GM12872 (cell line): ENCODE data around the gene TMEM240.

Source experiments
- TF ChIP-seq, protein P1 (sequence below): IDR thresholded peaks from 3 replicates; pipeline ENCODE4 v1.5.1; 2011; ENCODE audit warnings: low read depth, mild to moderate bottlenecking, low read length, moderate library complexity; ENCODE audit not compliant: insufficient read depth

TMEM240 gene

DNA sequence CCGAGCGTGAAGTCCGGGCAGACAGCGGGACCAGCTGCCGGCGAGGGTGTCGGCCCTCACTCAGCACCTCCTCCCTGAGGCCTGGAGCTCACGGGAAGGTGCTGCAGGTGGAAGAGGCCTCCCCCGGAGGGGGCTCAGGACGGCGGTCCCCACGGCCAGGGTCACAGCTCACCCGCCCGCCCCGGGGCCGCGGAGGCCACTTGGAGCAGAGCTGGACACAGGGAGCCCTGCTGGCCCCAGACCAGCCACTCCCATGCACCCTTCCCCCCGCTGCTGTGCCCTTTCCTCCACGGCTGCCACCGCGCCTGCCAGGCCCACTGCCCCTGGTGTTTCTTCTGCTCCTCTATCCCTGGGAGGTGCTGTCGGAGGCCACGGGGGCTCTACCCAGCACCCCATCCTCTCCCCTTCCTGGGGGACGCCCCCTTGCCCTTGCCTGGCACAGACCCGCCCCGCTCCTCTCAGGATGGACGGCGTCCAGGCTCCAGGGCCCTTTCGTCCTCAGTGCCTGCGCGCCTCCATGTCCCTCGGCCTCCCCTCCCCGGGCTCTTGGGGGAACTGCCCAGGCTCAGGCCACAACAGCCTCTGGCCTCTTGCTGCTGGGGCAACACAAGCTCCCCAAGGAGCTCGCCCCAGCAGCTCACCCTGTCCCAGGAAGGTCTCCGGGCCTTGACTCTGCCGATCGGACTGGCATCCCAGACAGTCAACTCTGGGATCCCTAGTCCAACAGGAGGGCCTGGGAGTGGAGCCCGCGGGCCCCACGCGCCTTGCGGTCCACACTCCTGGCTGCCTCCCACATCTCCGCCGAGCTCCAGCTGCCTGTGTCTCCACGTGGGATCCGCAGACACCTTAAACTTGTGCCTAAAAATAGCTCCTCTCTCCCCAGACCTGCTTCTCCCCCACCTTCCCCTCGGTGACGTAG is 4.1 kb downstream of the TMEM240 start:
- TF ChIP-seq, protein P1, sequence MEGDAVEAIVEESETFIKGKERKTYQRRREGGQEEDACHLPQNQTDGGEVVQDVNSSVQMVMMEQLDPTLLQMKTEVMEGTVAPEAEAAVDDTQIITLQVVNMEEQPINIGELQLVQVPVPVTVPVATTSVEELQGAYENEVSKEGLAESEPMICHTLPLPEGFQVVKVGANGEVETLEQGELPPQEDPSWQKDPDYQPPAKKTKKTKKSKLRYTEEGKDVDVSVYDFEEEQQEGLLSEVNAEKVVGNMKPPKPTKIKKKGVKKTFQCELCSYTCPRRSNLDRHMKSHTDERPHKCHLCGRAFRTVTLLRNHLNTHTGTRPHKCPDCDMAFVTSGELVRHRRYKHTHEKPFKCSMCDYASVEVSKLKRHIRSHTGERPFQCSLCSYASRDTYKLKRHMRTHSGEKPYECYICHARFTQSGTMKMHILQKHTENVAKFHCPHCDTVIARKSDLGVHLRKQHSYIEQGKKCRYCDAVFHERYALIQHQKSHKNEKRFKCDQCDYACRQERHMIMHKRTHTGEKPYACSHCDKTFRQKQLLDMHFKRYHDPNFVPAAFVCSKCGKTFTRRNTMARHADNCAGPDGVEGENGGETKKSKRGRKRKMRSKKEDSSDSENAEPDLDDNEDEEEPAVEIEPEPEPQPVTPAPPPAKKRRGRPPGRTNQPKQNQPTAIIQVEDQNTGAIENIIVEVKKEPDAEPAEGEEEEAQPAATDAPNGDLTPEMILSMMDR: no peak

DNA sequence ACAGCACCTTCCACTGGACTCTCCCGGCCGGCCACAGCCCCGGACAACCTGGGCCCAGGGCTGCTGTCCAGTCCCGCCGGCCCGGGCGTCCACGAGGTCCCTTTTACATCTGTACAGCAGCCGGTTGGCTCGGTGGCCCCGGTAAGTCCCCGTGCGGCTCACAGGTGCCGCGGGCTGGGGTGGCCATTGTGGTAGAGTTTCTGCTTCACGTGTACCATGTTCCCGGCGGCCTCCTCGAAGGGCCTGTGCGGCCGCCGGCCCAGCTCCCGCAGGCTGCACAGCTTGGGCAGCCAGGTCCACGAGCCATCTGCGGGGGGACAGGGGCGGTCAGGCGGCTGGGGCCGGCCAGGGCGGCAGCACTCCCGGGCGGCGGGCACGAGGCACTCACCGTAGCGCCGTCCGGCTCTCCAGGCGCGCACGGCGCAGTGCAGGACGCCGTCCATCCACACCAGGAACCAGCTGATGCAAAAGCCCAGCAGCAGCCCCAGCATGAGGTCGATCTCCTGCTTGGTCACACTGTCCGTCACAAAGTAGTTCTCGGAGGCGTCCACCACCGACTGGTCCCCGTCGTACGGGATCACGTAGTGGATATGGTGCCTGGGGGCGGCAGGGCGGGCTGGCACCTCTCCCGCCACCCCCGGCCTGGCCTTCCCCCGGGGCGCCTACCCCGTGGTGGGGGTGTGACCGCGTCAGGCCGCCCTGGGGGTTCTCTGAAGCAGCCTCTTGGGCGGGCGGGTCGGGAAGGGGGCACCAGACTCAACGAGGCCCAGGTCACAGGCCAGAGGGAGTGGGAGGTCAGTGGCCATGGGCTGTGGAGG is 5.0 kb downstream of the TMEM240 start:
- TF ChIP-seq, protein P1: no peak

DNA sequence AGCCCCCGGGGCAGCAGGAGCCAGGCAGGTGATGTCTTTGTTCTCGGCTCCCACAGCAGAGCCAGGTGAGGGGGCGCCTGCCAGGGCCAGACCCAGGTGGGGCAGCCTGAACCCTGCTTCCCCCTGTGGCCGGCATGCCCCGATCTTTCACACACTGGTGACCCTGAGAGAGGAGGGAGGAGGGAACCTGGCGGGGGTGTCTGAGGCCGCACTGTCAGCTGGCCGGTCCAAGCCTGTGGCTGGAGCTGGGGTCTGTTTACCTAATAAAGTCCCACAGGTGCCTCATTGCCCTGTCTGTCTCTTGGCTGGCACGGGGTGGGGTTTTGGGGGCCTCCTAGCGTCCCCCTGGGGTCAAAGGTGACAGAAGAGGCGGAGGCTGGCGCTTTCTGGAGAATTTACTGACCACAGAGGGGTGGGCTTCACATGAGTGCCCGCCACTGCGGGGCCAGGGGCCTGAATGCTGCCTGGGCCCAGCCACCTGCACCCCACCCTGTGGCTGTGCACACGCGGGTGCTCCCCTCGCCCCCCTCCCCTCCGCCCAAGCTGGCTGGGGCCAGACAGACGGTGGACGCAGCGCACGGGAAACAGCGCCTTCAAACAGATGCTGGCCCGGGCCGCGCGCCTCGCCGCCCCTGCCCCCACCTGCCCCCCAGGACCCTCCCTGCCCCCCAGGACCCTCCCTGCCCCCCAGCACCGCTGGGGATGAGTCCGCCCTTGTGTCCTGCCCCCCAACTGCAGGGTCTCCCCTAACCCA is 5.8 kb downstream of the TMEM240 start:
- TF ChIP-seq, protein P1: no peak

DNA sequence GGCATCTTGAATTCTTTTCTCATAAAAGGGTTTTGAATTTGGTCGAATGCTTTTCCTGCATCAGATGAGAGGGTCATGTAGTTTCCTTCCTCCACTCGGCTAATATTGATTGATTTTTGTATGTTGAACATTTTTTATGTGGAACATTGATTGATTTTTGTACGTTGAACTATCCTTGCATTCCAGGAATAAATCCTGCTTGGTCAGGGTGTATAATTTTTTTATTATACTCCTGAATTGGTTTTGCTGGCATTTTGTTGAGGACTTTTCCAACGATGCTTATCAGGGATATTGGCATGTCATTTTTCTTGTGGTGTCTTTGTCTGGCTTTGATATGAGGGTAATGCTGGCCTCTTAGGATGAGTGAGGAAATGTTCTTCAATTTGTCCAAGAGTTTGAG is 8.5 kb downstream of the TMEM240 start:
- TF ChIP-seq, protein P1: no peak

DNA sequence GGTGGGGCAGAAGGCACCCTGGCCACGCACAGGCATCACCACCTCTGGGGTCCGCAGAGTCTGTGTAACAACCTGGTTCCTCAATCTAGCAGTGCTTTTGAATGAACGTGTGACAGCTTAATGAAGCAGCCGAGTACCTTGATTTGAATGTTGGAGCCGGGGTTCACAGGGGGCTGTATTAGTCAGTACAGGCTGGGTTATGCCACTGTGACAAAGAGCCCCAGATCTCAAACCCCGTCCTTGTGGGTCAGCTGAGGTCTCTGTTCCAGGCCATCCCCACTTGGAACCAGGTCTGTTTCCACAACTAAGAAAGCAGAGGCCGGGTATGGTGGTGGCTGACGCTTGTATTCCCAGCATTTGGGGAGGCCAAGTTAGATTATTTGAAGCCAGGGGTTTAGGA is 10.5 kb downstream of the TMEM240 start:
- TF ChIP-seq, protein P1: no peak

DNA sequence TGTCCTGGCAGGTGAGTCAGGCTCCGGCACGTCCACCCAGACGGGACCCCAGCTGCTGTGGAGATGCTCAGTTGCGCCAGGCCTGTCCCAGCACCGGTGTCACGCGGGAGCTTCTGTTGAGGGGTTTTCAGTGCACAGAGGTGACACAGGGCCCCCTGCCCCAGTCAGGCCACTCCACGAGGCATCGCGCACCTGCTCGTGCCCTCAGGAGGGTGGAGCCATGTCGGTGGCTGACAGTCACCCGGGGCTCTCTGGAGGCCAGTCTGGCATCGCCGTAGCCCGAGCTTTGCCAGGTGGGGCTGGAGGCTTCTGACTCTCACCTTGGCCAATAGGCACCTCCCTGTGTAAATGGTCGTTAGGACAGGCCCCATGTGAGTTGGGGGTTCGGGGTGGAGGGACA is 11.1 kb downstream of the TMEM240 start:
- TF ChIP-seq, protein P1: no peak
